Activated B cell treated with CpG ODN at 0.5 μM for 24 hours (primary cell): ENCODE measurements around the gene DEK. TPM values are rescaled to one million over a fixed set of nuclear protein-coding genes. Genes with fewer than 3 reads are reported as not detected.
"Not testable (repeated sequence)": the region's sequence is repeated elsewhere in the genome, so short reads cannot be mapped to it uniquely, and the experiment has no call there.

ENCODE experiments used
- ATAC-seq: fragments of 200-7000 bp; cut with Tn5 transposase; one replicate; pipeline ENCODE4 v1.10.0; 2021; ENCODE audit warnings: low read depth, mild to moderate bottlenecking, moderate library complexity
- CTCF ChIA-PET: fragments of 350-600 bp; sonication (Branson Sonifier 250); formaldehyde crosslinking; loops from one replicate; lab custom pipeline; 2021; ENCODE audit warnings: antibody characterized with exemption; lab: Charles Lee
- POLR2A ChIA-PET: fragments of 350-600 bp; sonication (Branson Sonifier 250); formaldehyde crosslinking; loops from one replicate; lab custom pipeline; 2021; ENCODE audit warnings: antibody characterized with exemption; lab: Charles Lee
- DNase-seq: peaks from one replicate; pipeline ENCODE4 v3.0.0; 2022
- H3K27ac Mint-ChIP-seq: one replicate; pipeline ENCODE4 v1.8.0; 2020; ENCODE audit warnings: mixed read lengths
- H3K27me3 Mint-ChIP-seq: one replicate; pipeline ENCODE4 v1.8.0; 2021; ENCODE audit warnings: mixed read lengths
- H3K36me3 Mint-ChIP-seq: one replicate; pipeline ENCODE4 v1.8.0; 2021; ENCODE audit warnings: low read depth, mixed read lengths
- H3K4me1 Mint-ChIP-seq: one replicate; pipeline ENCODE4 v1.8.0; 2021; ENCODE audit warnings: mixed read lengths
- H3K4me3 Mint-ChIP-seq: one replicate; pipeline ENCODE4 v1.8.0; 2020; ENCODE audit warnings: mild to moderate bottlenecking, mixed read lengths
- H3K9me3 Mint-ChIP-seq: one replicate; pipeline ENCODE4 v1.8.0; 2020; ENCODE audit warnings: mixed read lengths
- intact Hi-C: fragments of 100-400 bp; cut with micrococcal nuclease; formaldehyde crosslinking; loops from one replicate; pipeline ENCODE4 v1.15.1; 2024
- total RNA-seq: library from RNA; stranded (reverse); gene quantifications from 2 replicates; pipeline ENCODE4 v1.2.3, GENCODE V29; 2022
- TF ChIP-seq, protein P1 (sequence below): fragments of 200-600 bp; IDR thresholded peaks from one replicate; pipeline ENCODE4 v1.8.0; 2022; ENCODE audit warnings: antibody characterized with exemption, mild to moderate bottlenecking

The DEK gene
- total RNA-seq, 1 donor from 2014 or later: 80.8 TPM

GRCh38 chr6:18210707-18211106, 53.6 kb downstream of the DEK start:
- H3K27me3 Mint-ChIP-seq: no peaks in the 10 kb centered on the region
- no peak overlapping the region for H3K27ac Mint-ChIP-seq
- intact Hi-C loops: loop anchor here (10.0 kb wide), 1 partner anchor 54 kb away; the partner anchor contains the start of gene DEK
- ATAC-seq: no peak
- H3K36me3 Mint-ChIP-seq: peaks cover 60% of the 10 kb centered on the region
- CTCF ChIA-PET: no interaction called here
- DNase-seq: no peak
- H3K4me3 Mint-ChIP-seq: no peak overlapping the region
- POLR2A ChIA-PET: no interaction called here
- no peaks in the 10 kb centered on the region for H3K9me3 Mint-ChIP-seq
- TF ChIP-seq, protein P1, sequence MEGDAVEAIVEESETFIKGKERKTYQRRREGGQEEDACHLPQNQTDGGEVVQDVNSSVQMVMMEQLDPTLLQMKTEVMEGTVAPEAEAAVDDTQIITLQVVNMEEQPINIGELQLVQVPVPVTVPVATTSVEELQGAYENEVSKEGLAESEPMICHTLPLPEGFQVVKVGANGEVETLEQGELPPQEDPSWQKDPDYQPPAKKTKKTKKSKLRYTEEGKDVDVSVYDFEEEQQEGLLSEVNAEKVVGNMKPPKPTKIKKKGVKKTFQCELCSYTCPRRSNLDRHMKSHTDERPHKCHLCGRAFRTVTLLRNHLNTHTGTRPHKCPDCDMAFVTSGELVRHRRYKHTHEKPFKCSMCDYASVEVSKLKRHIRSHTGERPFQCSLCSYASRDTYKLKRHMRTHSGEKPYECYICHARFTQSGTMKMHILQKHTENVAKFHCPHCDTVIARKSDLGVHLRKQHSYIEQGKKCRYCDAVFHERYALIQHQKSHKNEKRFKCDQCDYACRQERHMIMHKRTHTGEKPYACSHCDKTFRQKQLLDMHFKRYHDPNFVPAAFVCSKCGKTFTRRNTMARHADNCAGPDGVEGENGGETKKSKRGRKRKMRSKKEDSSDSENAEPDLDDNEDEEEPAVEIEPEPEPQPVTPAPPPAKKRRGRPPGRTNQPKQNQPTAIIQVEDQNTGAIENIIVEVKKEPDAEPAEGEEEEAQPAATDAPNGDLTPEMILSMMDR: no peak
- H3K4me1 Mint-ChIP-seq: peaks cover 24% of the 10 kb centered on the region

- DNase-seq (no peak), ATAC-seq (no peak)
- CTCF ChIA-PET: no interaction called here
- Mint-ChIP-seq H3K36me3 (peaks cover 62% of the 10 kb centered on the region), H3K27me3 (no peaks in the 10 kb centered on the region), H3K4me1 (peaks cover 14% of the 10 kb centered on the region), H3K9me3 (no peaks in the 10 kb centered on the region), H3K4me3 (no peak overlapping the region), H3K27ac (no peak overlapping the region)
- TF ChIP-seq, protein P1: no peak
- POLR2A ChIA-PET: no interaction called here
- intact Hi-C loops: loop anchor here (10.0 kb wide), 1 partner anchor 55 kb away; the partner anchor contains the start of gene DEK
Observed at GRCh38 chr6:18209539-18210197, 54.7 kb downstream of the DEK start.

DNA sequence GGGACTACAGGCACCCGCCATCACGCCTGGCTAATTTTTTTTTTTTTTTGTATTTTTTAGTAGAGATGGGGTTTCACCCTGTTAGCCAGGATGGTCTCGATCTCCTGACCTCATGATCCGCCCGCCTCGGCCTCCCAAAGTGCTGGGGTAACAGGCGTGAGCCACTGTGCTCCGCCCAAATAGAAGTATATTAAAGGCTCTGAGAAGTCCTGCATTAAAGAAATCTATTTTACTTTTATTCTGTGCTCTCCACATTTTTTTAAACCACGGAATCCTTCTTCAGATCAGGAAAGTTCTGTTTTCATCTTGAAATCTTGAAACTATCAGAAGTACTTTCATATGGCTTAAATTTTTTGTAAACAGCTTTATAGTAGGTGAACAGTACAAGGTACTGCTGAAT, 55.6 kb downstream of the DEK start:
- H3K4me1 Mint-ChIP-seq, H3K27ac Mint-ChIP-seq, intact Hi-C loops, CTCF ChIA-PET, H3K9me3 Mint-ChIP-seq, DNase-seq, POLR2A ChIA-PET, H3K27me3 Mint-ChIP-seq, ATAC-seq, H3K4me3 Mint-ChIP-seq: not testable (repeated sequence)
- peaks cover 68% of the 10 kb centered on the region for H3K36me3 Mint-ChIP-seq

GRCh38 chr6:18207949-18208348, 56.4 kb downstream of the DEK start:
- Mint-ChIP-seq H3K4me1 (peaks cover 7% of the 10 kb centered on the region), H3K9me3 (no peaks in the 10 kb centered on the region), H3K36me3 (peaks cover 69% of the 10 kb centered on the region), H3K4me3 (no peak overlapping the region), H3K27ac (no peak overlapping the region), H3K27me3 (no peaks in the 10 kb centered on the region)
- ChIA-PET CTCF (no interaction called here), POLR2A (no interaction called here)
- no peak for DNase-seq
- intact Hi-C loops: no loop called here
- no peak for ATAC-seq
- TF ChIP-seq, protein P1: no peak

GRCh38 chr6:18207438-18207837, 56.9 kb downstream of the DEK start:
- Mint-ChIP-seq H3K36me3 (peaks cover 69% of the 10 kb centered on the region), H3K27ac (no peak overlapping the region), H3K9me3 (no peaks in the 10 kb centered on the region), H3K27me3 (no peaks in the 10 kb centered on the region), H3K4me3 (no peak overlapping the region), H3K4me1 (peaks cover 7% of the 10 kb centered on the region)
- ATAC-seq: no peak
- no peak for DNase-seq
- ChIA-PET CTCF (no interaction called here), POLR2A (interaction anchor here (0.6 kb wide), 1 partner anchor 56 kb away, joined by 5 read pairs; no protein-coding TSS in a partner anchor)
- TF ChIP-seq, protein P1: no peak
- intact Hi-C loops: no loop called here
